ENCODE results near the gene MPDZ. TPM values are rescaled to one million over a fixed set of nuclear protein-coding genes. Genes with fewer than 3 reads are reported as not detected.

MPDZ gene
- total and polyA plus RNA-seq, 2 of the 4 experiments (the other 2 are of a cell fraction): 18.8 to 39.3 TPM

GRCh38 chr9:13141629-13142028 is 137.9 kb downstream of the MPDZ start:
- no peak overlapping the region for H2AK9ac ChIP-seq (replicated peaks; ENCODE audit: low read depth, low read length, poor library complexity)
- in situ Hi-C loops (cut with MboI; ENCODE audit: low sequenced_read_pairs) (no loop called here), intact Hi-C loops (cut with micrococcal nuclease) (no loop called here), dilution Hi-C loops (cut with HindIII; ENCODE audit: low sequenced_read_pairs, unreplicated experiment) (no loop called here)
- ChIA-PET CTCF (interaction anchor here (0.6 kb wide), 1 partner anchor 14 kb away, joined by 3 read pairs; no protein-coding TSS in a partner anchor), POLR2A (ENCODE audit: unreplicated experiment) (no interaction called here)
- H3K9ac ChIP-seq (ENCODE audit: low read depth, low read length): no peak overlapping the region
- H2BK20ac ChIP-seq (ENCODE audit: low read depth, low read length): no peak overlapping the region
- no peak overlapping the region for H2AK5ac ChIP-seq (ENCODE audit: low read depth, low read length)
- H4K20me1 ChIP-seq (ENCODE audit: insufficient read depth, low read length): no peaks in the 10 kb centered on the region
- no peaks in the 10 kb centered on the region for H3K27me3 ChIP-seq (ENCODE audit: control insufficient read depth, insufficient read depth, low read length)
- H3K27ac ChIP-seq (ENCODE audit: insufficient read depth, low read length): no peak overlapping the region
- no peak overlapping the region for H3K56ac ChIP-seq (ENCODE audit: extremely low read depth, insufficient read depth, low read length)
- peaks cover 8% of the 10 kb centered on the region; the same call in 1 of the 2 replicates for H3K36me3 ChIP-seq (ENCODE audit: control insufficient read depth, insufficient read depth, low read length)
- no peaks in the 10 kb centered on the region for H3K9me3 ChIP-seq (ENCODE audit: control insufficient read depth, insufficient read depth, low read length)
- H3K4me1 ChIP-seq (ENCODE audit: control insufficient read depth, insufficient read depth, low read length): peaks cover 2% of the 10 kb centered on the region
- peaks cover 0 to 10% of the 10 kb centered on the region in 2 experiments; a peak in 2 of 4 replicates for H3K79me1 ChIP-seq (ENCODE audit: low read depth in 1 of 2, low read length in 2 of 2)
- DNase-seq: peak; percentile 27
- H3K4me2 ChIP-seq (ENCODE audit: low read depth, low read length): no peak overlapping the region
- no peak overlapping the region for H4K91ac ChIP-seq (ENCODE audit: insufficient read depth, low read depth, low read length)
- WGBS, 2 experiments (ENCODE audit: extremely low coverage in 2 of 2, insufficient read length in 1 of 2): no CpG with 5 or more reads among the region's 5 CpGs
- no peak overlapping the region for H2BK15ac ChIP-seq (ENCODE audit: low read depth, low read length)
- no TSS peak for BruUV-seq (replicated peaks)
- H3K4me3 ChIP-seq (ENCODE audit: insufficient read depth, low read depth, low read length): no peak overlapping the region
- H2BK120ac ChIP-seq (ENCODE audit: low read depth, low read length): no peak overlapping the region
- H2BK5ac ChIP-seq (ENCODE audit: low read depth, low read length, poor library complexity, severe bottlenecking): no peak overlapping the region
- no peak overlapping the region for H3K18ac ChIP-seq (ENCODE audit: low read depth, low read length)
- TF ChIP-seq MAZ (IDR thresholded peaks at IDR 0.05; ENCODE audit: borderline replicate concordance, low read depth, low read length) (no peak), RFX5 (IDR thresholded peaks at IDR 0.05; ENCODE audit: low read depth, low read length) (no peak), CTCF (conservative IDR thresholded peaks at IDR 0.05; ENCODE audit: low read depth, low read length) (no peak), NFE2L2 (IDR thresholded peaks at IDR 0.05; ENCODE audit: low read depth, low read length) (no peak), MAFK (IDR thresholded peaks at IDR 0.05; ENCODE audit: low read depth, low read length) (no peak), ELK1 (IDR thresholded peaks at IDR 0.05; ENCODE audit: borderline replicate concordance, low read depth, low read length) (no peak), RCOR1 (IDR thresholded peaks at IDR 0.05; ENCODE audit: insufficient replicate concordance, low read length) (no peak), RAD21 (IDR thresholded peaks at IDR 0.05; ENCODE audit: low read length) (no peak), CHD1 (IDR thresholded peaks at IDR 0.05; ENCODE audit: low read depth, low read length) (no peak), CEBPB (IDR thresholded peaks at IDR 0.05; ENCODE audit: low read depth, low read length) (no peak), USF2 (IDR thresholded peaks at IDR 0.05; ENCODE audit: low read depth, low read length) (no peak), SMC3 (IDR thresholded peaks at IDR 0.05; ENCODE audit: low read depth, low read length) (no peak), POLR2A (IDR thresholded peaks at IDR 0.05; ENCODE audit: low read depth, low read length) (no peak), BHLHE40 (IDR thresholded peaks at IDR 0.05; ENCODE audit: low read depth, low read length) (no peak), MXI1 (IDR thresholded peaks at IDR 0.05; ENCODE audit: borderline replicate concordance, low read depth, low read length) (no peak)
- peaks cover 7% of the 10 kb centered on the region; the same call in 1 of the 2 replicates for H3K9me1 ChIP-seq (ENCODE audit: insufficient read depth, low read length)
- H3K23ac ChIP-seq (ENCODE audit: low read depth, low read length): no peak overlapping the region
- no peak overlapping the region for H4K5ac ChIP-seq (ENCODE audit: low read depth, low read length)
- no peak overlapping the region for H2AFZ ChIP-seq (replicated peaks; ENCODE audit: low read length, poor library complexity)
- no peak overlapping the region for H3K14ac ChIP-seq (replicated peaks; ENCODE audit: low read depth, low read length)
- no peak for ATAC-seq (ENCODE audit: low read depth)
- H3K4ac ChIP-seq (ENCODE audit: low read depth, low read length): no peak overlapping the region
- H4K8ac ChIP-seq (ENCODE audit: low read depth in 2 of 2, low read length in 2 of 2): no peak overlapping the region
